AG04449 (cell line): Measurements from ENCODE around the gene SAMSN1.

Experiments
- CTCF ChIA-PET: fragments of 350-600 bp; formaldehyde crosslinking; extraction: SDS; loops from one replicate; lab custom pipeline; 2021; ENCODE audit warnings: antibody characterized with exemption; lab: Yijun Ruan, JAX
- POLR2A ChIA-PET: fragments of 400-600, 350-600 bp; formaldehyde crosslinking; extraction: SDS; loops from one replicate; lab custom pipeline; 2020; ENCODE audit warnings: antibody characterized with exemption, inconsistent platforms; lab: Yijun Ruan, JAX
- DNase-seq: peaks from one replicate; pipeline ENCODE4 v3.0.0-alpha.2; 2010; ENCODE audit warnings: low read depth, low spot score
- H3K4me3 ChIP-seq: 2 replicates; pipeline ENCODE4 v1.5.1; 2011; ENCODE audit warnings: low read depth, mild to moderate bottlenecking, control low read depth, low read length
- TF ChIP-seq, protein P1 (sequence below): IDR thresholded peaks from one replicate; pipeline ENCODE4 v1.5.1; 2011; ENCODE audit warnings: mild to moderate bottlenecking, moderate library complexity, low read length, control low read depth, inconsistent platforms; ENCODE audit not compliant: insufficient read depth; ENCODE audit errors: missing control alignments

SAMSN1 gene

DNA sequence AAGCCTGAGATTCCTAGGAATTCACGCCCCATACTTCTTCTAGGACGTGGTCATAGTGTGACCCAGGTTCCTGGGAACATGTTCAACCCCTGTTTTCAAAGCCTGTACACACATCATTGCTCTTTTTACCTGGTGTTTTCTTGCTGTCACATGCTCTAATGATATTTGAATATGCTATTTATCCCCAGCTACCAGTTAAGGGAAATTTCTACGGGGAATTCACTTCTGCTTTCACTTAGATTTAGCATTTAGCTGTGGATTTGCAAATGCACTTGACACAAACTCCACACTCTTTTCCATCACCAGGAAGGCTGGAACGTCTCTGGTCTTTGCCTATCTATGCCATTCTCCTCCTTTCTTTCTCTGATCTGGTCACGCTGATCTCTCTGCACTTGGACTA, 11.3 kb upstream of the SAMSN1 start:
- DNase-seq, result no peak
- CTCF ChIA-PET, result no interaction called here
- H3K4me3 ChIP-seq, result no peak overlapping the region
- POLR2A ChIA-PET, result no interaction called here
- TF ChIP-seq, protein P1, sequence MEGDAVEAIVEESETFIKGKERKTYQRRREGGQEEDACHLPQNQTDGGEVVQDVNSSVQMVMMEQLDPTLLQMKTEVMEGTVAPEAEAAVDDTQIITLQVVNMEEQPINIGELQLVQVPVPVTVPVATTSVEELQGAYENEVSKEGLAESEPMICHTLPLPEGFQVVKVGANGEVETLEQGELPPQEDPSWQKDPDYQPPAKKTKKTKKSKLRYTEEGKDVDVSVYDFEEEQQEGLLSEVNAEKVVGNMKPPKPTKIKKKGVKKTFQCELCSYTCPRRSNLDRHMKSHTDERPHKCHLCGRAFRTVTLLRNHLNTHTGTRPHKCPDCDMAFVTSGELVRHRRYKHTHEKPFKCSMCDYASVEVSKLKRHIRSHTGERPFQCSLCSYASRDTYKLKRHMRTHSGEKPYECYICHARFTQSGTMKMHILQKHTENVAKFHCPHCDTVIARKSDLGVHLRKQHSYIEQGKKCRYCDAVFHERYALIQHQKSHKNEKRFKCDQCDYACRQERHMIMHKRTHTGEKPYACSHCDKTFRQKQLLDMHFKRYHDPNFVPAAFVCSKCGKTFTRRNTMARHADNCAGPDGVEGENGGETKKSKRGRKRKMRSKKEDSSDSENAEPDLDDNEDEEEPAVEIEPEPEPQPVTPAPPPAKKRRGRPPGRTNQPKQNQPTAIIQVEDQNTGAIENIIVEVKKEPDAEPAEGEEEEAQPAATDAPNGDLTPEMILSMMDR, result no peak

DNA sequence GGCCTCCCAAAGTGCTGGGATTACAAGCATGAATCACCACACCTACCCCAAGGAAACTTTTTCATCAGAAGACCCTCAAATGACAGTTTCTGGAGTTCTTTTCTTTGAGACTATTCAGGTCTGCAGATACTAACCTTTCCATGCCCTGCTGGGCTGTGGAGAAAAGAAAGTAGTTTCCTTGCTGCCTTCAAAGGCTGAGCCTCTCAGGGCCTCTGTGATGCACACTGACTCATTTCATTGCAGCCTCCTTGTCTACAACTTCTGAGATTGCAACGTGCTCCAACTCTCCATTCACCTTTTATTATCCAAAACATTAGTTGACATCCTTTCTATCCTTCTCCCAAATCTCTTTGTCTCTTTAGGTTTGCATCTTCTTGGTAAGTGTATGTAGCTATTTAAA, 8.8 kb upstream of the SAMSN1 start:
- TF ChIP-seq, protein P1, result no peak
- no peak for DNase-seq
- POLR2A ChIA-PET, result interaction anchor here (0.7 kb wide), 1 partner anchor 241 kb away, joined by 3 read pairs; no protein-coding TSS in a partner anchor
- CTCF ChIA-PET, result no interaction called here
- H3K4me3 ChIP-seq, result no peak overlapping the region

DNA sequence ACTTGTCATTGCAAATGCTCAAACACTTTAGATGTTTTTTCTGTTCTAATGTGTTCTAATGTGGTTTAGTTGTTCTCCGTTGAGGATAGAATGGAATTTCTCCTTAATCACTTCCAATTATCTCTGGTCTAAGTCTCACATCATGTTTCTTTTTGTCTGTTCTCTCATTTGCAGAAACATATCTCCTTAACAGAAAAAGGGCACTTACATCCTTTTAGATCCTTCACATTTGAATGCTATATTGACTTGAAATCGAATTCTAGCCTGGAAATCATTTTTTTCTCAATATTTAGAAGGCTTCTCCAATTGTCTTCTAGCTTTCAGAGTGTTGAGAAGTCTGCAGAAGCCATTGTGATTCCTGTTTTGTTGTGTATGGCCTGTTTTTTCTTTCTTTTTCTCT, 7.3 kb upstream of the SAMSN1 start:
- ChIA-PET POLR2A (no interaction called here), CTCF (no interaction called here)
- no peak for DNase-seq
- TF ChIP-seq, protein P1, result no peak
- no peak overlapping the region for H3K4me3 ChIP-seq

DNA sequence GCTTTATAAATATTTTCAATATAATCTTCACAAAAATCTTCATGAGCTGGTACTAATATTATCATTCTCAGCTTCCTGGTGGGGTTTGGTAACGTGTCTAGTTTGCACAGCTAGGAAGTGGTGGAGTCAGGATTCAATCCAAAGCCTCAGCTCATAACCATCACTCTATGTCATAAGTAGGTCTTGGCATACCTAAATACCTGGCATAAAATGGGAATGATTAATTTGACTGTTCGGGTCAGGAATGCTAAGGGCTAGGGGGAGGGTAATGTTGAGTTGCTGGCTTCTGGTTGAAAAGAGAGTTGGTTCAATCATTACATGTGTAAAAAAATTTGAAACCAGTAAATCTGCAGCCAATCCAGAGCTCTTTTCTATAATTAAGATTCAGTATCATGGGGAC, 5.6 kb upstream of the SAMSN1 start:
- POLR2A ChIA-PET, result no interaction called here
- H3K4me3 ChIP-seq, result no peak overlapping the region
- TF ChIP-seq, protein P1, result no peak
- CTCF ChIA-PET, result no interaction called here
- no peak for DNase-seq

DNA sequence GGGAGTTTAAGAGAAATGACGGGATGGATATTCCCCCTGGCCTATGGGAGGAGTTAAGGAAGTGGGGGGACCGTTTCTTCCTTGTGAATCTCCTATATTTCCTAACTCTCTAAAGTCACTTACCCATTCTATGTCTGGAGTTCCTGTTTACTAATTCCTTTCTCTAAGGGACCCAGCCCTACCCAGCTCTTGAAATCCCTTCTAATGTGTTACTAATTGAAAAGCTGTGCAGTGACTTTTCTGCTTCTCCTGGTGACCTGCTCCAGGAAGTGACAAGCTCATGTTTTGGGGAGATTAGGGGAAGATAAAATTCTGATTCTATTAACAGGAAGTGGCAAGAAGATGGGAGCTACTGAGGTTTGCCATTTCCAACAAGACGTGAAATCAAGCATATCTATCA, 4.0 kb upstream of the SAMSN1 start:
- POLR2A ChIA-PET, result no interaction called here
- DNase-seq, result no peak
- TF ChIP-seq, protein P1, result no peak
- CTCF ChIA-PET, result no interaction called here
- H3K4me3 ChIP-seq, result no peak overlapping the region

DNA sequence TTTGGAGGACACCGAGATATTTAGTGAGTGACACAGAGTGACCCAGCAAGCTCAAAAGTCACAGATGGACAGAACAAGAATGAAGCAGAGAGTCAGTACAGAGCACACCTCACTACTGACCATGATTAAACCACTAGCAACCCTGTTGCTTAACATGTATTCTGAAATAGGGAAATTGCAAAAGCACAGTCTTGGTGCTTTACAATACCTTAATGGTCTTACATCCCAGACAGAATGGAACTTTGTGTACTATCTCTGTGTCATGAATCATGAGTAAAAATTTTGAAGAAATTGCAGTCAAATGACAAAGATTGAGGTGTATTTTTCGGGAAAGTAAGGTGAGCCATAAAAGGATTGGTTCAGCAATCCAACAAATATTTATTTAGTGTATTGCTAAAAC, 2.7 kb upstream of the SAMSN1 start:
- DNase-seq, result no peak
- H3K4me3 ChIP-seq, result no peak overlapping the region
- CTCF ChIA-PET, result no interaction called here
- POLR2A ChIA-PET, result no interaction called here
- TF ChIP-seq, protein P1, result no peak
